ENCODE measurements around the gene SHE.
"Not testable (repeated sequence)": the region's sequence is repeated elsewhere in the genome, so short reads cannot be mapped to it uniquely, and the experiment has no call there.

Gene SHE

GRCh38 chr1:154502066-154502743, at the start of gene SHE, which contains the start of gene TDRD10:
Gene SHE (minus strand): TSS chr1:154502412. CDS start chr1:154502026, 386 bp downstream.
Gene TDRD10 (plus strand): TSS chr1:154502219. CDS start chr1:154506904, 4,685 bp downstream.
- no peak for DNase-seq (ENCODE audit: low read depth in 2 of 2)

- DNase-seq (ENCODE audit: low read depth in 2 of 2): no peak
Observed at GRCh38 chr1:154551474-154551873, 49.3 kb upstream of the SHE start.

GRCh38 chr1:154550657-154551056, 48.4 kb upstream of the SHE start:
- DNase-seq (ENCODE audit: low read depth in 2 of 2): no peak

GRCh38 chr1:154550070-154550469, 47.9 kb upstream of the SHE start:
- DNase-seq (ENCODE audit: low read depth in 2 of 2): no peak

- no peak for DNase-seq (ENCODE audit: low read depth in 2 of 2)
Observed at GRCh38 chr1:154549202-154549770, 47.1 kb upstream of the SHE start.

GRCh38 chr1:154548028-154548427, 45.8 kb upstream of the SHE start:
- DNase-seq (ENCODE audit: low read depth in 2 of 2): no peak

GRCh38 chr1:154547105-154547732, 45.0 kb upstream of the SHE start:
- DNase-seq (ENCODE audit: low read depth in 2 of 2): no peak

GRCh38 chr1:154546264-154547063, 44.3 kb upstream of the SHE start:
- DNase-seq (ENCODE audit: low read depth in 2 of 2): peak in 1 of 2 donors; percentile 19

- DNase-seq (ENCODE audit: low read depth in 2 of 2): no peak
Observed at GRCh38 chr1:154541231-154541630, 39.0 kb upstream of the SHE start.

GRCh38 chr1:154539486-154540483, 37.6 kb upstream of the SHE start:
- no peak for DNase-seq (ENCODE audit: low read depth in 2 of 2)

GRCh38 chr1:154536570-154536969, 34.4 kb upstream of the SHE start:
- no peak for DNase-seq (ENCODE audit: low read depth in 2 of 2)

- DNase-seq (ENCODE audit: low read depth in 2 of 2): no peak
Observed at GRCh38 chr1:154533952-154534844, 32.0 kb upstream of the SHE start.

- DNase-seq (ENCODE audit: low read depth in 2 of 2): not testable (repeated sequence)
Observed at GRCh38 chr1:154531950-154532349, 29.7 kb upstream of the SHE start.

GRCh38 chr1:154529308-154529707, 27.1 kb upstream of the SHE start:
- DNase-seq (ENCODE audit: low read depth in 2 of 2): no peak

- no peak for DNase-seq (ENCODE audit: low read depth in 2 of 2)
Observed at GRCh38 chr1:154527192-154527591, 25.0 kb upstream of the SHE start.

GRCh38 chr1:154524881-154525280, 22.7 kb upstream of the SHE start:
- no peak for DNase-seq (ENCODE audit: low read depth in 2 of 2)

GRCh38 chr1:154521695-154522094, 19.5 kb upstream of the SHE start:
- DNase-seq (ENCODE audit: low read depth in 2 of 2): no peak

- no peak for DNase-seq (ENCODE audit: low read depth in 2 of 2)
Observed at GRCh38 chr1:154520333-154520732, 18.1 kb upstream of the SHE start.

- DNase-seq (ENCODE audit: low read depth in 2 of 2): no peak
Observed at GRCh38 chr1:154519591-154519991, 17.4 kb upstream of the SHE start.

GRCh38 chr1:154517661-154518060, 15.4 kb upstream of the SHE start:
- no peak for DNase-seq (ENCODE audit: low read depth in 2 of 2)
